HEK293 (cell line): ENCODE data around the gene ATF7IP2.

Source experiments
- CTCF ChIA-PET: fragments of 350-600 bp; formaldehyde crosslinking; extraction: SDS; loops from one replicate; lab custom pipeline; 2021; ENCODE audit warnings: antibody characterized with exemption; lab: Yijun Ruan, JAX
- POLR2A ChIA-PET: fragments of 300-600 bp; formaldehyde crosslinking; extraction: SDS; loops from one replicate; lab custom pipeline; 2020; ENCODE audit warnings: antibody characterized with exemption, inconsistent platforms; lab: Yijun Ruan, JAX
- H3K27ac ChIP-seq: fragments of 200-500 bp; sonication (Bioruptor generic); 2 replicates; pipeline ENCODE4 v1.5.1; 2014; ENCODE audit warnings: low read depth, low read length, control low read depth, inconsistent platforms; ENCODE audit errors: extremely low read depth
- H3K36me3 ChIP-seq, 2 experiments: fragments of 200-500 bp in 1 of 2; sonication (Bioruptor generic) in 1 of 2; 1 replicate in 1 of 2; 2 replicates in 1 of 2; pipeline ENCODE4 v1.5.1; 2014 to 2017; ENCODE audit warnings: inconsistent platforms in 2 of 2, low read length in 2 of 2; ENCODE audit not compliant: control insufficient read depth in 2 of 2, insufficient read depth in 1 of 2
- H3K4me1 ChIP-seq: fragments of 200-500 bp; sonication (Bioruptor generic); 2 replicates; pipeline ENCODE4 v1.5.1; 2014; ENCODE audit warnings: mild to moderate bottlenecking, low read length, inconsistent platforms; ENCODE audit not compliant: control insufficient read depth, insufficient read depth
- H3K4me3 ChIP-seq: 2 replicates; pipeline ENCODE4 v1.5.1; 2011; ENCODE audit warnings: low read depth, mild to moderate bottlenecking, control low read depth, low read length, moderate library complexity
- H3K9me3 ChIP-seq: fragments of 200-500 bp; sonication (Bioruptor generic); 2 replicates; pipeline ENCODE4 v1.5.1; 2014; ENCODE audit warnings: low read depth, low read length, inconsistent platforms; ENCODE audit not compliant: control insufficient read depth, insufficient read depth
- BCL11B ChIP-seq: fragments of 450-650 bp; formaldehyde crosslinking; IDR thresholded peaks from 2 replicates; pipeline ENCODE4 v1.5.1; 2016; ENCODE audit warnings: low read depth, missing biosample characterization, missing genetic modification characterization
- HOXD13 ChIP-seq: sonication (generic); formaldehyde crosslinking; IDR thresholded peaks from 2 replicates; pipeline ENCODE4 v1.8.0; 2022; ENCODE audit warnings: missing genetic modification reagents, borderline replicate concordance
- SETDB1 ChIP-seq: IDR thresholded peaks from one replicate; pipeline ENCODE4 v1.6.1; 2017; ENCODE audit warnings: mild to moderate bottlenecking, low read length, moderate library complexity, mixed read lengths; ENCODE audit not compliant: insufficient read length
- ZBTB21 ChIP-seq: fragments of 450-650 bp; formaldehyde crosslinking; IDR thresholded peaks from 2 replicates; pipeline ENCODE4 v1.5.1; 2017; ENCODE audit warnings: missing biosample characterization, missing genetic modification characterization
- ZNF114 ChIP-seq: fragments of 450-650 bp; formaldehyde crosslinking; IDR thresholded peaks from 2 replicates; pipeline ENCODE4 v1.5.0; 2017; ENCODE audit warnings: missing biosample characterization, missing genetic modification characterization
- ZNF155 ChIP-seq: fragments of 450-650 bp; formaldehyde crosslinking; IDR thresholded peaks from 2 replicates; pipeline ENCODE4 v1.5.1; 2016; ENCODE audit warnings: missing biosample characterization, missing genetic modification characterization
- ZNF169 ChIP-seq: fragments of 450-650 bp; formaldehyde crosslinking; IDR thresholded peaks from 2 replicates; pipeline ENCODE4 v1.5.1; 2016; ENCODE audit warnings: missing biosample characterization, missing genetic modification characterization
- ZNF202 ChIP-seq: fragments of 450-650 bp; formaldehyde crosslinking; IDR thresholded peaks from 2 replicates; pipeline ENCODE4 v1.5.1; 2016; ENCODE audit warnings: missing biosample characterization, missing genetic modification characterization, borderline replicate concordance
- ZNF302 ChIP-seq: fragments of 450-650 bp; formaldehyde crosslinking; IDR thresholded peaks from 2 replicates; pipeline ENCODE4 v1.5.1; 2016; ENCODE audit warnings: missing biosample characterization, missing genetic modification characterization, low read depth
- ZNF350 ChIP-seq: fragments of 450-650 bp; formaldehyde crosslinking; IDR thresholded peaks from 2 replicates; pipeline ENCODE4 v1.5.0; 2017; ENCODE audit warnings: missing biosample characterization, mild to moderate bottlenecking, missing genetic modification characterization
- ZNF416 ChIP-seq: fragments of 450-650 bp; formaldehyde crosslinking; IDR thresholded peaks from 2 replicates; pipeline ENCODE4 v1.5.1; 2016; ENCODE audit warnings: missing biosample characterization, missing genetic modification characterization
- ZNF449 ChIP-seq: fragments of 450-650 bp; formaldehyde crosslinking; IDR thresholded peaks from 2 replicates; pipeline ENCODE4 v1.5.1; 2017; ENCODE audit warnings: missing biosample characterization, mild to moderate bottlenecking, missing genetic modification characterization, moderate library complexity
- ZNF510 ChIP-seq: fragments of 450-650 bp; formaldehyde crosslinking; IDR thresholded peaks from 2 replicates; pipeline ENCODE4 v1.5.1; 2018; ENCODE audit warnings: mild to moderate bottlenecking, missing genetic modification characterization, missing biosample characterization; ENCODE audit not compliant: insufficient replicate concordance
- ZNF571 ChIP-seq: fragments of 450-650 bp; formaldehyde crosslinking; IDR thresholded peaks from 2 replicates; pipeline ENCODE4 v1.5.0; 2017; ENCODE audit warnings: missing biosample characterization, missing genetic modification characterization
- ZNF626 ChIP-seq: fragments of 450-650 bp; sonication (Bioruptor Pico); formaldehyde crosslinking; IDR thresholded peaks from 2 replicates; pipeline ENCODE4 v1.5.1; 2018; ENCODE audit warnings: missing biosample characterization, missing genetic modification characterization, inconsistent platforms
- ZNF658 ChIP-seq: fragments of 450-650 bp; formaldehyde crosslinking; IDR thresholded peaks from 2 replicates; pipeline ENCODE4; 2016; ENCODE audit warnings: missing biosample characterization, missing genetic modification characterization
- ZNF785 ChIP-seq: fragments of 450-650 bp; formaldehyde crosslinking; IDR thresholded peaks from 2 replicates; pipeline ENCODE4 v1.5.1; 2016; ENCODE audit warnings: missing biosample characterization, missing genetic modification characterization
- ZNF830 ChIP-seq: fragments of 450-650 bp; IDR thresholded peaks from 2 replicates; pipeline ENCODE4 v1.5.0; 2018; ENCODE audit warnings: missing biosample characterization, missing genetic modification characterization, low read depth, mild to moderate bottlenecking, moderate library complexity
- ZSCAN16 ChIP-seq: fragments of 450-650 bp; formaldehyde crosslinking; IDR thresholded peaks from 2 replicates; pipeline ENCODE4 v1.5.1; 2016; ENCODE audit warnings: missing biosample characterization, missing genetic modification characterization

The ATF7IP2 gene

GRCh38 chr16:10526962-10527361 lies 141.1 kb downstream of the ATF7IP2 start:
- POLR2A ChIA-PET: no interaction called here
- no peaks in the 10 kb centered on the region for H3K4me1 ChIP-seq
- no peak overlapping the region for H3K27ac ChIP-seq
- H3K9me3 ChIP-seq: no peaks in the 10 kb centered on the region
- TF ChIP-seq ZNF302 (tag by site-specific recombination) (no peak), HOXD13 (CRISPR knock-in tag) (no peak), ZNF155 (tag by site-specific recombination) (no peak)
- peaks cover 0 to 5% of the 10 kb centered on the region in 2 experiments; a peak in 2 of 3 replicates for H3K36me3 ChIP-seq
- no peak overlapping the region for H3K4me3 ChIP-seq
- CTCF ChIA-PET: no interaction called here

GRCh38 chr16:10528635-10529034 lies 142.8 kb downstream of the ATF7IP2 start:
- no peak overlapping the region for H3K27ac ChIP-seq
- TF ChIP-seq ZNF830 (tag by site-specific recombination) (no peak), ZNF510 (tag by site-specific recombination) (no peak), BCL11B (tag by site-specific recombination) (no peak), ZNF571 (tag by site-specific recombination) (no peak), ZNF626 (tag by site-specific recombination) (no peak), ZNF785 (tag by site-specific recombination) (no peak), ZNF658 (tag by site-specific recombination) (no peak)
- ChIA-PET CTCF (no interaction called here), POLR2A (no interaction called here)
- H3K36me3 ChIP-seq: peaks cover 0 to 12% of the 10 kb centered on the region in 2 experiments; a peak in 2 of 3 replicates
- no peaks in the 10 kb centered on the region for H3K9me3 ChIP-seq
- H3K4me1 ChIP-seq: no peaks in the 10 kb centered on the region
- H3K4me3 ChIP-seq: no peak overlapping the region

DNA sequence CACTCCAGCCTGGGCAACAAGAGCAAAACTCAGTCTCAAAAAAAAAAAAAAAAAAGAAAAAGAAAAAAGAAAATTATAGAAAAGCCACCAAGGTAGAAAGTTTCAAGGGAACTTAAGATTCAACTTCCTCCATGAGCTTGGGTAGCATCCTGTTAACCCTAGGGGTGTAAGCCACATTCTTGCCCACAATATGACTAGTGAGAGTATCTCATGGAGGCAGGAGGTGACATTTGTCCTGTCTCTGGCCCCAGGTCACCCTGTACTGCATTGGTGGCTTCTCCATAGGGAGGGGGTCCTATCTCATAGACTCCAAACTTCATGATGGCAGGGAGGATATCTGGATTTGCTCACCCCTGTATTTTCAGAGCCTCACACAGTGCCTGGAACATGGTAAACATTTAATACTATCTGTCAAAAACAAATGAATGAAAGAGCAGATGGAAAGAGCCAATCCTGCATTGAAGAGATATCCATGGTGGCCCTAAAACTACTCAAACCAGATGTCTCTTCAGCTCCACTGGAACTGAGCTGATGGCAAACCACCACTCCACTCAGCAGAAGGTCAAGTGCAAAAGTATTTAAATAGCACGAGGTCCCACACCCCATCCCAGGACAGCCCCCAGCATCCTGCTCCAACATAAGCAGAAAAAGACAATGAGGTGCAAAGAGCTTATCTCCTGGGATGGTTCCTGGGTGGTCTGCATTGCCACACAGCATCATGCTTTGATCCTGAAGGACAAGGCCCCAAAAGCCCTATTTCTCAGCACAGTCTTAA lies 144.2 kb downstream of the ATF7IP2 start:
- H3K36me3 ChIP-seq: peaks cover 0 to 12% of the 10 kb centered on the region in 2 experiments; a peak in 2 of 3 replicates
- CTCF ChIA-PET: interaction anchor here (0.5 kb wide), 1 partner anchor 223 kb away, joined by 3 read pairs; no protein-coding TSS in a partner anchor

GRCh38 chr16:10530685-10531084 lies 144.8 kb downstream of the ATF7IP2 start:
- CTCF ChIA-PET: interaction anchor here (4.2 kb wide), 1 partner anchor 9 kb away, joined by 17 read pairs; no protein-coding TSS in a partner anchor
- POLR2A ChIA-PET: no interaction called here
- no peak for TF ChIP-seq ZNF510 (tag by site-specific recombination)
- Histone ChIP-seq H3K36me3 (peaks cover 0 to 14% of the 10 kb centered on the region in 2 experiments; a peak in 2 of 3 replicates), H3K4me1 (no peaks in the 10 kb centered on the region), H3K27ac (no peak overlapping the region), H3K4me3 (no peak overlapping the region), H3K9me3 (no peaks in the 10 kb centered on the region)

More for the DNA sequence above, 144.2 kb downstream of the ATF7IP2 start:
- Histone ChIP-seq H3K27ac (no peak overlapping the region), H3K4me3 (no peak overlapping the region), H3K9me3 (no peaks in the 10 kb centered on the region), H3K4me1 (no peaks in the 10 kb centered on the region)
- TF ChIP-seq ZBTB21 (tag by site-specific recombination) (no peak), ZSCAN16 (no peak), ZNF114 (tag by site-specific recombination) (no peak), ZNF350 (tag by site-specific recombination) (no peak), ZNF449 (tag by site-specific recombination) (no peak), ZNF202 (tag by site-specific recombination) (no peak), ZNF169 (no peak), ZNF416 (tag by site-specific recombination) (no peak), SETDB1 (no peak)
- POLR2A ChIA-PET: no interaction called here
